H54 (cell line): ENCODE data around the gene RUNX2.

Experiments used
- DNase-seq: peaks from one replicate; pipeline ENCODE4 v3.0.0; 2011; ENCODE audit warnings: low spot score, mixed read lengths; ENCODE audit not compliant: insufficient read length
- FAIRE-seq: peaks from 3 replicates; lab custom pipeline; 2011; peaks lifted over from hg19 to GRCh38; lab: Jason Lieb, UNC
- POLR2A ChIP-seq: IDR thresholded peaks from 2 replicates; pipeline ENCODE4 v1.6.1; 2011; ENCODE audit warnings: low read depth, mild to moderate bottlenecking, low read length

The RUNX2 gene

GRCh38 chr6:45607798-45608197 is 279.7 kb downstream of the RUNX2 start:
- no peak for DNase-seq
- FAIRE-seq, result peak; percentile 90
- TF ChIP-seq POLR2A, result no peak

GRCh38 chr6:45608252-45608913 is 280.3 kb downstream of the RUNX2 start:
- no peak for DNase-seq

GRCh38 chr6:45609141-45609638 is 281.1 kb downstream of the RUNX2 start:
- DNase-seq, result no peak
- TF ChIP-seq POLR2A, result no peak
- no peak for FAIRE-seq

More at GRCh38 chr6:45608252-45608913, 280.3 kb downstream of the RUNX2 start:
- no peak for TF ChIP-seq POLR2A
- peak; percentile 93 for FAIRE-seq

DNA sequence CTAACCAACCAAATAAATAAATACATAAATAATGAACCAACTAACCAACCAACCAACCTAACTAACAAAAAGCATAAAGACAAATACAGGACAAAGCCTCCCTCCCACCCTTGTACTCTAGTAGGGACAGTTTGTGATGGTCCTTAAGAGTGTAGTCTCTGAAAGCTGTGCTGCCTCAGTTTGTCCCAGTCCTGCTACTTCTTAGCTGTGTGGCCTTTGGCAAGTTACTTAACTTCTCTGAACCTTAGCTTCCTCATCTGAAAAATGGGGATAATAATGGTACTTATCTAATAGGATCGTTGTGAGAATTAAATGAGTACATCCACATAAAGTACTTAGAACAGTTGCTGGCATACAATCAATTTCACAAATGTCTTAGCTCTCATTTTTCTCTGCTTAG is 282.2 kb downstream of the RUNX2 start:
- no peak for TF ChIP-seq POLR2A

GRCh38 chr6:45610832-45611231 is 282.7 kb downstream of the RUNX2 start:
- no peak for FAIRE-seq
- TF ChIP-seq POLR2A, result no peak
- no peak for DNase-seq

More for the DNA sequence above, 282.2 kb downstream of the RUNX2 start:
- DNase-seq, result no peak
- no peak for FAIRE-seq

DNA sequence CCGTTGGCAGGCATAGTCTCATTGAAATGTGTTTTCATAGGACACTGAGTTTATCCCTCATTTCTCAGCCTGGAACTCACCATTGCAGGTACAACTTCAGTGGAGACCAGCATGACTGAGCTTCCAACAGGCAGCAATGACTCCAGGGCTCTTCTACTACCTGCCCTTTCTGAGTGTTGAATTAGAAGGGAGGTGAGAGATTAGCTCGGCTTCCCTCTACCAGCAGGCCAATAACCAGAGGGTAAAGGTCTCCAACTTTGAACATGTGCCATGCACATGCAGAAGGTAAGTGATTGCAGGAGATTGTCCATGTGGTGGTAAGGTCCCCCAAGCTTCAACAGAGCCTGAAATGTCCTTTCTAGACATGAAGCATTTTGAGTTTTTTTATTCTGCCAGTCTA is 283.4 kb downstream of the RUNX2 start:
- no peak for DNase-seq
- no peak for TF ChIP-seq POLR2A
- no peak for FAIRE-seq

DNA sequence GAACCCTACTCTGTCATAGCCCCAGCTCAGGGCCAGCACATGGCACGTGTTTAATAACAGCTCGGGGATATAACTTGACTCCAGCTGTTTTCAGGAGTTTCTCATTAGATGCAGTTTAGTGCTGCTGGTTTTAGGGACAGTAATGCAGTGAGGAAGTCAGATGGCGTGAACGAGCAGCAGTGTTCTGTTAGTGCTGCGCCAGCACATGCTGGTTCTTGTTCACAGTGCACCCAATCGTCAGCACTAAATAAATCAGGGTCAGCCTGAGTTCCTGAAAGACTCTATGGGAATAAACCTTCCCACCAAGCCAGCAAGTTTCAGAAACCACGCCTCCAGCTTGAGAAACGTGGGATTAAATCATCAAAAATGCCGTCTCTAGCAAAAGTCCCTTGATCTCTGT is 285.5 kb downstream of the RUNX2 start:
- DNase-seq, result no peak
- no peak for TF ChIP-seq POLR2A
- FAIRE-seq, result no peak

DNA sequence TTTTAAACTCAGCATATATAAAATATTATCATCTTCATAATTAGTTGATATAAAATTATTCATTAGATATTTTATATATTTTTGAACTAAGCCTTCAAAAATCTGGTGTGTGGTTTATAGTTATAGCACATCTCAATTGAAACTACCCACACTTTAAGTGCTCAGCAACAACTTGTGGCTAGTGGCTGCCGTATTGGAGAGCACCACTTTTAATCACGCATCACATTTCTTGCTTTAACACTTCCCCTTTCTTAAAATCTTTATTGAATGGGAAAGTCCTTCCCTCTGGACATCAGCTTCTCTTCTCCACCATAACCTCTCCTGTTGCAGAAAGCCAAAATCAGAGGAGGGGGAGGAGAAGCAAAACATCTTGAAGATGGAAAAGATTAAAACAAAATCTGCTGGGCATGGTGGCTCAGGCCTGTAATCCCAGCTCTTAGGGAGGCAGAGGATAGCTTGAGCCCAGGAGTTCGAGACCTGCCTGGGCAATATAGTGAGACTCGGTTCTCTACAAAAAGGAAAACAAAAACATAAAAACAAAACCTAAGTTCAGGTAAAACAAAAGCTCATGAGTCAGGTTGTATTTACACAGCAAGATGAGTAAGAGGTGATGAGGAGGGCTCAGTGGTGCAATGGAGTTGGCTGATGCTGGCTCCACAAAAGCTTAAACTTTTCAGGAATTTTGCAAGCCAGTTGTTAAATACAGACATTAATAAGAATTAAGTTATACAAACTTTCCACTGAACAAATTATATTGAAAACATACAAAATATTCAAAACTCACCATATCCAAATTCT is 286.6 kb downstream of the RUNX2 start:
- TF ChIP-seq POLR2A, result no peak
- FAIRE-seq, result no peak

GRCh38 chr6:45616209-45616608 is 288.1 kb downstream of the RUNX2 start:
- no peak for DNase-seq
- FAIRE-seq, result no peak
- TF ChIP-seq POLR2A, result no peak

More for the DNA sequence above, 286.6 kb downstream of the RUNX2 start:
- no peak for DNase-seq

DNA sequence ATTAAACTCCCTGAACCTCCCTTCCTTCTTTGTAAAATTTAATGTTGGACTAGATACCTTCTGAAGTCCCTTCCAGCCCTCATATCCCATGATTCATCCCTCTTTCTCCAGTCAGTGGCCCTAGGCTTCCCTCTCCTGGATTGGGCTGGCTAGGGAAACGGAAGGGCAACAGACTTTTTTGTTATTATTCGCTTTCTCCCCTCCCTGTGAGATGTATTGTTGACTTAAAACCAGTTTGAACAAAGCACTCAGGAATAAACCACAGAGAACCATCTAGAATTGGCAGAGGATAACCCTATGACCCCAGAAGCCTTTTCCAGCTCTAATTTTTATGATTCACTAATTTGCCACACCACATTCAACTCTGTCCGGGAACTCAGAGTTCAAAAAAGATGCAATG is 289.3 kb downstream of the RUNX2 start:
- FAIRE-seq (no peak), DNase-seq (no peak)
- no peak for TF ChIP-seq POLR2A

- TF ChIP-seq POLR2A, result no peak
- DNase-seq (no peak), FAIRE-seq (no peak)
These were observed 290.1 kb downstream of the RUNX2 start for GRCh38 chr6:45618259-45618658.

DNA sequence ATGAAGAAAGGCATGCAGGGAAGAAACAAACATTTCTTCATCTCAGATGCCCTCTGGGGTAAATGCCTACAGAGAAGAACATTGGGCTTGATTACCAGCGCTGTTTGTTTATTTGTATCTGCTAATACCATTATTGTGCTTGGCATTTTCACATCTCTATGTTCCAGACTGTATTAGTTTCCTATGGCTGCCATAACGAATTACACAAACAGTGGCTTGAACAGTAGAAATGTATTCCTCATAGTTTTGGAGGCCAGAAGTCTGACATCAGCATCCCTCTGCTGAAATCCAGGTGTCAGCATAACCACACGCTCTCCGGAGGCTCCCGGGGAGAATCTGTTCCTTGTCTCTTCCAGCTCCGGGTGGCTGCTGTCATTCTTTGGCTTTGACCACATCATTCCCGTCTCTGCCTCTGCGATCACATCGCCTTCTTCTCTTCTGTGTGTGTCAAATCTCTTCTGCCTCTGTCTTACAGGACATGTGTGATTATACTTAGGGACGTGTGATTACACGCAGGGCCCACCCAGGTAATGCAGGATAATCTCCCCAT is 291.2 kb downstream of the RUNX2 start:
- TF ChIP-seq POLR2A, result no peak
- no peak for FAIRE-seq
- no peak for DNase-seq

- DNase-seq, result no peak
- no peak for TF ChIP-seq POLR2A
These were observed 291.9 kb downstream of the RUNX2 start for GRCh38 chr6:45619994-45620471.

GRCh38 chr6:45624228-45624627 is 296.1 kb downstream of the RUNX2 start:
- FAIRE-seq (no peak), DNase-seq (no peak)
- TF ChIP-seq POLR2A, result no peak

More at GRCh38 chr6:45619994-45620471, 291.9 kb downstream of the RUNX2 start:
- FAIRE-seq, result no peak
